ENCODE measurements around the gene PAPPA. TPM values are rescaled to one million over a fixed set of nuclear protein-coding genes. Genes with fewer than 3 reads are reported as not detected.

The PAPPA gene
- total RNA-seq, 1 donor from 2014 or later: 219 TPM

DNA sequence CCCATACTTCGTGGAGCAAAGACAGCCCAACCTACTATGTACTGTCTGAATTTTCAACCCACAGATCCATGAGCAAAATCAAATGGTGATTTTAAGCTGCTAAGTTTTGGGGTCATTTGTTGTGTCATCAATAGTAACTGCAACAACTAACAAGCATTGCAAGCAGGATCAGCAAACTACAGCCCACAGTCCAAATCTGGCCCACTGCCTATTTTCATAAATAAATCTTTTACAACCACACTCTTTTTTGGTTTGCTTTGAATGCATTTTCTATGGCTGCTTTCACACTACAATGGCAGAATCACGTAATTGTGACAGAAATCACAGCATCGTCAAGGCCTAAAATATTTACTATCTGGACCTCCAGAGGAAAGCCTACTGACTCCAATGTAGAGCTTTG is 296.4 kb downstream of the PAPPA start:
- no peak for DNase-seq (ENCODE audit: low spot score)
- no peaks in the 10 kb centered on the region for H3K27me3 Mint-ChIP-seq (ENCODE audit: low read depth)
- no peak overlapping the region for H3K27ac Mint-ChIP-seq (ENCODE audit: unreplicated experiment)
- TF ChIP-seq, protein P1, sequence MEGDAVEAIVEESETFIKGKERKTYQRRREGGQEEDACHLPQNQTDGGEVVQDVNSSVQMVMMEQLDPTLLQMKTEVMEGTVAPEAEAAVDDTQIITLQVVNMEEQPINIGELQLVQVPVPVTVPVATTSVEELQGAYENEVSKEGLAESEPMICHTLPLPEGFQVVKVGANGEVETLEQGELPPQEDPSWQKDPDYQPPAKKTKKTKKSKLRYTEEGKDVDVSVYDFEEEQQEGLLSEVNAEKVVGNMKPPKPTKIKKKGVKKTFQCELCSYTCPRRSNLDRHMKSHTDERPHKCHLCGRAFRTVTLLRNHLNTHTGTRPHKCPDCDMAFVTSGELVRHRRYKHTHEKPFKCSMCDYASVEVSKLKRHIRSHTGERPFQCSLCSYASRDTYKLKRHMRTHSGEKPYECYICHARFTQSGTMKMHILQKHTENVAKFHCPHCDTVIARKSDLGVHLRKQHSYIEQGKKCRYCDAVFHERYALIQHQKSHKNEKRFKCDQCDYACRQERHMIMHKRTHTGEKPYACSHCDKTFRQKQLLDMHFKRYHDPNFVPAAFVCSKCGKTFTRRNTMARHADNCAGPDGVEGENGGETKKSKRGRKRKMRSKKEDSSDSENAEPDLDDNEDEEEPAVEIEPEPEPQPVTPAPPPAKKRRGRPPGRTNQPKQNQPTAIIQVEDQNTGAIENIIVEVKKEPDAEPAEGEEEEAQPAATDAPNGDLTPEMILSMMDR (IDR thresholded peaks at IDR 0.05): no peak
- no peak overlapping the region for H3K4me3 Mint-ChIP-seq (ENCODE audit: unreplicated experiment)
- H3K4me1 Mint-ChIP-seq (ENCODE audit: low read depth): peaks cover 20% of the 10 kb centered on the region
- H3K9me3 Mint-ChIP-seq (ENCODE audit: low read depth): no peaks in the 10 kb centered on the region
- no peaks in the 10 kb centered on the region for H3K36me3 Mint-ChIP-seq (ENCODE audit: low read depth)

GRCh38 chr9:116450378-116451139 is 297.0 kb downstream of the PAPPA start:
- Mint-ChIP-seq H3K9me3 (ENCODE audit: low read depth) (no peaks in the 10 kb centered on the region), H3K4me3 (ENCODE audit: unreplicated experiment) (no peak overlapping the region), H3K36me3 (ENCODE audit: low read depth) (no peaks in the 10 kb centered on the region), H3K4me1 (ENCODE audit: low read depth) (peaks cover 20% of the 10 kb centered on the region), H3K27me3 (ENCODE audit: low read depth) (no peaks in the 10 kb centered on the region), H3K27ac (ENCODE audit: unreplicated experiment) (peak overlapping the region; percentile 89)
- DNase-seq (ENCODE audit: low spot score): no peak
- TF ChIP-seq, protein P1 (IDR thresholded peaks at IDR 0.05): no peak

DNA sequence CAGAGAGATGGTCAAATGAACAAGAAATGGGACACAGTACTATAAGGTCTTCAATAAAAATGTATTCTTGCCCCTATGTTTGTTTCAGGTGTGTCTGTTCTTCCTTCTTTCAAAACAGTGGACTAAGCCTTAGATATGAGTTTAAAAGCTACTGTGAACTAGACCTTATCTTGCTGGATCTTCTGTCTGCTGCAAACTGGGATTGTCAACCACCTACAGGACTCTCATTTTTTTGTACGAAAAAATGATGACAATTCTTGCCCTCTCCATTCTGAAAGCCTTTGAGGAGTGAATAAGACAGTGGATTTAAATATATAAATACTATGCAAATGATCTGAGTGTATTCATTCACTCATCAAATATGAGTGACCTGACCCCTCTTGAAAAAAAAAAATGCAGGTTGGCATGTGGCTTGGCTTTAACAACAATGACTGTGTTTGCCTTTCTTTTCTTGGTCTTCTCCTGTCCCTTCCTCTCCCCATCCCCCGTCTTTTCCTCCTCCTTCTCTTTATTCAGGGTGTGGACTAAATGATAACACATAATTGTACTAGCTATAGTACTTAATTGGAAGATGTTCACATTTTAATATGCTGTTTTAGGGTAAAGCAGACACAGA is 298.0 kb downstream of the PAPPA start:
- peaks cover 8% of the 10 kb centered on the region for H3K9me3 Mint-ChIP-seq (ENCODE audit: low read depth)
- H3K27me3 Mint-ChIP-seq (ENCODE audit: low read depth): no peaks in the 10 kb centered on the region
- H3K27ac Mint-ChIP-seq (ENCODE audit: unreplicated experiment): no peak overlapping the region
- no peak overlapping the region for H3K4me3 Mint-ChIP-seq (ENCODE audit: unreplicated experiment)
- H3K4me1 Mint-ChIP-seq (ENCODE audit: low read depth): peaks cover 20% of the 10 kb centered on the region
- peaks cover 3% of the 10 kb centered on the region for H3K36me3 Mint-ChIP-seq (ENCODE audit: low read depth)
- TF ChIP-seq, protein P1 (IDR thresholded peaks at IDR 0.05): no peak
- no peak for DNase-seq (ENCODE audit: low spot score)
